ENCODE results near the gene WHRN.

- TF ChIP-seq POLR2A (IDR thresholded peaks at IDR 0.05; ENCODE audit: low read depth, low read length) = no peak
- TF ChIP-seq TAF1 (IDR thresholded peaks at IDR 0.05; ENCODE audit: borderline replicate concordance, low read depth, low read length) = no peak
- no peak for TF ChIP-seq POLR2AphosphoS5 (IDR thresholded peaks at IDR 0.05; ENCODE audit: low read depth, low read length)
Measured at GRCh38 chr9:114452219-114453165, 52.8 kb downstream of the WHRN start.

Measured in GM12892 (cell line).